NCI-H187 (cell line): ENCODE measurements around the gene RNF34.
"Not testable (repeated sequence)": the region's sequence is repeated elsewhere in the genome, so short reads cannot be mapped to it uniquely, and the experiment has no call there.

ENCODE experiments used
- DNase-seq, 2 experiments: peaks; one replicate each; lab custom pipeline; 2025; lab: John Stamatoyannopoulos, UW

RNF34 gene, protein sequence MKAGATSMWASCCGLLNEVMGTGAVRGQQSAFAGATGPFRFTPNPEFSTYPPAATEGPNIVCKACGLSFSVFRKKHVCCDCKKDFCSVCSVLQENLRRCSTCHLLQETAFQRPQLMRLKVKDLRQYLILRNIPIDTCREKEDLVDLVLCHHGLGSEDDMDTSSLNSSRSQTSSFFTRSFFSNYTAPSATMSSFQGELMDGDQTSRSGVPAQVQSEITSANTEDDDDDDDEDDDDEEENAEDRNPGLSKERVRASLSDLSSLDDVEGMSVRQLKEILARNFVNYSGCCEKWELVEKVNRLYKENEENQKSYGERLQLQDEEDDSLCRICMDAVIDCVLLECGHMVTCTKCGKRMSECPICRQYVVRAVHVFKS

GRCh38 chr12:121399391-121400331, at the start of gene RNF34:
Gene RNF34 (plus strand): TSS chr12:121400118. CDS start chr12:121400213, 95 bp downstream.
- DNase-seq, result peak; percentile 97 to 99

DNA sequence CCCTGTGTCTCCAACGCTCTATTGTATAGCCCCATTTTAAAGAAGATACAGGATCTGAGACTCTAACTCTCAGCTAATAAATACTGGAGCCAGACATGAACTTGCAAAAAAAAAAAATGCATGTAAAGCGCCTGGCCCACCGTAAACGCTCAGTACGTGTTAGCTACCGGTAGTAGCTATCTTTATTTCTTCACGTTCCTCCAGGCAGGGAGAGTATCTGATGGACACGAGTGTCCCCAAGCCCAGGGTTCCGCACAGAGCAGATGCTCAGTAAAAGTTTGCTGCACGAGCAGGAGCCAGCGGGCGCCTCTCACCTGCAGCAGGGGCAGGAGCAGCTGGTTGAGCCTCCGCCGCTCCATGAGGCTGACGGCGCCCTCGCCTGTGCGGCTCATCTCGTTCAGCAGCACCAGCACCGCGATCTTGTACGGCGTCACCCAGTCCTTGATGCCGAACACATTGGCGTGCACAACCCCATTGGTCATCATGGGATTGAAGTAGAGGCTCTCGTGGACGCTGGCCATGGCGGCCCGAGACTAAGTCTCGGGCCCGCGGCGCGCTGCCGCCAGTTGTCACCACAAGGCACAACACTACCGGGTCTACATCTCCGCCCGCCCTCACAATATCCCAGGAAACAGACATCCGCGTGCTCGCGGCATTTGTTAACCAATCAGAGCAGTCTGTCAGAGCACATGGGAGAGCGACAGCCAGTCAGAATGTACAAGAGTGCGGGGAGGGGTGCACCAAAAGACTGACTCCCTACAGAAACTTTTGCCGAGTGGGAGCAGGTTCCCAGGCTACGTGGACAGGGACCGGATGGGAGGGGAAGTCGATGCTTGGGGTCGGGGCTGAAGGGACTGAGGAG, 47.9 kb upstream of the RNF34 start, which contains the start of gene ANAPC5:
TSS of gene ANAPC5 (minus strand) at position 592 of the 862 bp plus-strand sequence. CDS start at position 521, 71 bp downstream.
- DNase-seq, result peak; percentile 98

GRCh38 chr12:121352682-121353018, 47.3 kb upstream of the RNF34 start:
- DNase-seq, result no peak

DNA sequence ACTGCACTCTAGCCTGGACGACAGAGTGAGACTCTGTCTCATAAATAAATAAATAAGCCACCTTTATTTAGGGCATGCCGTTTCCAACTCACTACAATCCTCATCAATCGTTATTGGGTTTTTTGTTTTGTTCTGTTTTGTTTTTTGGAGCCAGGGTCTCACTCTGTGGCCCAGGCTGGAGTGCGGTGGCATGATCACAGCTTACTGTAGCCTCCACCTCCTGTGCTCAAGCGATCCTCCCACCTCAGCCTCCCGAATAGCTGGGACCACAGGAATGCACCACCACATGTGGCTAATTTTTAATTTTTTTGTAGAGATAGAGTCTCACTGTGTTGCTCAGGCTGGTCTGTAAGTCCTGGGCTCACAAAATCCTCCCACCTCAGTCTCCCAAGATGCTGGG, 44.1 kb upstream of the RNF34 start:
- no peak for DNase-seq

DNA sequence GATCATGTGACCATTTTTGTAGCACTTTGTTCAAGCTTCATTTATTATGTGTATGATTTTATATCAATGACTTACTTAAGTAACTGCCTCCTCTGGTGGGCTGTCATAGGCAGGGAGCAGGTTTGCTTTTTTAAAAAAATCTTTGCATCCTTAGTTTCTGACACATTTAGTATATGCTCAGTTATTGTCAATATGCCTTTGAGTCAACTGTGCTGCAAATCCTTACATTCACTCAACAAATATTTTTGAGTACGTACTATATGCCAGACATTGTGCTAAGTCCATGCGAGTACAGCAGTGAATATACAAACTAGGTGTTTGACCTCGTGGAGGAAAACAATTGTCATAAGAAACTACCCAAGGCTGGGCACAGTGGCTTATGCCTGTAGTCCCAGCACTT, 43.3 kb upstream of the RNF34 start:
- no peak for DNase-seq

- DNase-seq, result no peak
Observed at GRCh38 chr12:121357331-121357730, 42.6 kb upstream of the RNF34 start.

- no peak for DNase-seq
Observed at GRCh38 chr12:121358073-121358472, 41.8 kb upstream of the RNF34 start.

DNA sequence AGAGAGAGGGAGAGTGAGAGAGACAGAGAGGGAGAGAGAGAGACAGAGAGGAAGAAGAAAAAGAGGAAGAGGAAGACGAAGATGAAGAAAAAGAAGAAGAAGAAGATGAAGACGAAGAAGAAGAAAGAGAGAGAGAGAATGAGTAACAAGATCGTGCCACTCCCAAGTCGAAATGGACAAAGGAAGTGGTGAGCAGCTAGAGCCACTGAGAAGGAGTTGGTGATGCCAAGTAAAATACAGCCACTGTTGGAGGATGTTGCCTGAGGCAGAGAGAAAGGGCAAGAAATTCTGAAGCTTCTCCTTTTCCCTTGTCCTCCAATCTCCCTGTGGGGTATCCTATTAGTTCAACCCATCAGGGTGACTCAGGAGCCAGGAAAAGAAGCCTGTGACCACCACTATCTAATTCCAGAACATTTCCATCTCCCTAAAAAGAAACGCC, 35.2 kb upstream of the RNF34 start:
- no peak for DNase-seq

- no peak for DNase-seq
Observed at GRCh38 chr12:121365416-121366062, 34.4 kb upstream of the RNF34 start.

- no peak for DNase-seq
Observed at GRCh38 chr12:121366063-121366459, 33.9 kb upstream of the RNF34 start.

DNA sequence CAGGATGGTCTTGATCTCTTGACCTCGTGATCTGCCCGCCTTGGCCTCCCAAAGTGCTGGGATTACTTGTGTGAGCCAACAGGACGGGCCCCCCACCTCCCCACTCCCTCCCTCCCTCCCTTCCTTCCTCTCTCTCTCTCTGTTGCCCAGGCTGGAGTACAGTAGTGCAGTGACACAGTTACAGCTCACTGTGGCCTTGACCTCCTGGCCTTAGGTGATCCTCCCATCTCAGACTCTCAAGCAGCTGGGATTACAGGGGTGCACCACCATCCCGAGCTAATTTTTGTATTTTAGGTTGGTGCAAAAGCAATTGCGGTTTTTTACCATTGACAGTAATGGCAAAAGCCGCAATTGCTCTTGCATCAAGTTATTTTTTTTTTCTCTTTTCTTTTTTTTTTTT, 28.5 kb upstream of the RNF34 start:
- no peak for DNase-seq

DNA sequence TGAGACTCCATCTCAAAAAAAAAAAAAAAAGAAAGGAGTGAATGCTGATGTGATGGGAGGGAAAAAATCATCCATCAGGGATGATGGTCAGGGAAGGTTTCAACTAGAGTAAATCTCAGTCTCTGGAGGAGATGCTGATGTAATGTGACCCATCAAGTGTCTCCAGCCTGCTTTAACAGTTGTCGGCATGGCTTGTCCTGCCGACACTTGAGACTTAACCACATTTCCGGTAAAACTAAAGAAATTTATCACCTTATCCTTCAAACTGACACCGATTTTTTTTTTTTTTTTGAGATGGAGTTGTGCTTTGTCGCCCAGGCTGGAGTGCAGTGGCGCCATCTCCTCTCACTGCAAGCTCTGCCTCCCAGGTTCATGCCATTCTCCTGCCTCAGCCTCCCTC, 26.2 kb upstream of the RNF34 start:
- no peak for DNase-seq

DNA sequence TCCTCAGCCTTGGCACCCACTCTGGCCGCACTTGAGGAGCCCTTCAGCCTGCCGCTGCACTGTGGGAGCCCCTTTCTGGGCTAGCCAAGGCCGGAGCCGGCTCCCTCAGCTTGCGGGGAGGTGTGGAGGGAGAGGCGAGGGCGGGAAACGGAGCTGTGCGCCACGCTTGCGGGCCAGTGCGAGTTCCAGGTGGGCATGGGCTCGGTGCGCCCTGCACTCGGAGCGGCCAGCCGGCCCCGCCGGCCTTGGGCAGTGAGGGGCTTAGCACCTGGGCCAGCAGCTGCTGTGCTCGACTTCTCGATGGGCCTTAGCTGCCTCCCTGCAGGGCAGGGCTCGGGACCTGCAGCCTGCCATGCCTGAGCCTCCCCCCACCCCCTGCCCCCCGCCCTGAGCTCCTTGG, 25.6 kb upstream of the RNF34 start:
- DNase-seq, result not testable (repeated sequence)

- not testable (repeated sequence) for DNase-seq
Observed at GRCh38 chr12:121374945-121375584, 24.9 kb upstream of the RNF34 start.

DNA sequence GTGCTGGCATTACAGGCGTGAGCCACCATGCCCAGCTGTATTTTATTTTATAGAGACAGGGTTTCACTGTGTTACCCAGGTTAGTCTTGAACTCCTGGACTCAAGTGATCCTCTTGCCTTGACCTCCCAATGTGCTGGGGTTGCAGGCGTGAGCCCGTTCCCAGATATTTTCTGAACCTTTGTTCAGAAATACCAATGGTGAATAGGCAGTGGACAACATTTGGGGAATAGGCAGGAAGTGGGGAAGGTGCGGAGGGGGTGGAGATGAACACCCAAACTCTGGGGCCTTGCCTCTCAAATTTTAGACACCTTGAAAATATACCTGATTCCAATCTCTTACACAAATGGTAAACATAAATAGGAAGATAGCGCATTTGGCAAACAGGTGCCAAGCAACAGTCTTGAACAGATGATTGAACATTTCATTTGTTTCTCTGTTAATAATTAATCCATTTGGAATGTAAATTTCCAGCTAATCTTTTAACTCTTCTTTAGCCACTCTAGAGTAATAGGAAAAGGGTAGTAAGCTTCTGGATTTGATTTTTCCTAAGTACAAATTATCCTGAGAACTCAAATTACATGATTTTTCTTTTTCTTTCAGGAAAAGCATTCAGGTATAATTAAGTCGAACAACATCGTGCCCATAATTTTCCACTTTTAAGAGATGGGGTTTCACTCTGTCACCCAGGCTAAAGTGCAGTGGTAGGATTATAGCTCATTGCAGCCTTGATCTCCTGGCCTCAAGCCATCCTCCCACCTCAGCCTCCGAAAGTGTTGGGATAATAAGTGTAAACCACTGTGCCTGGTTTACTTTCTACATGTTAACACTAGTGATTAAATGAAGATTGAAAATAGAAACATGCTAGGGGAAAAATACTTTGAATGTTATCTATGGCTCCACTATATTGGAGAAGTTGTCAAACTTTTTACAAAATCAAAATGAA, 22.9 kb upstream of the RNF34 start:
- no peak for DNase-seq

DNA sequence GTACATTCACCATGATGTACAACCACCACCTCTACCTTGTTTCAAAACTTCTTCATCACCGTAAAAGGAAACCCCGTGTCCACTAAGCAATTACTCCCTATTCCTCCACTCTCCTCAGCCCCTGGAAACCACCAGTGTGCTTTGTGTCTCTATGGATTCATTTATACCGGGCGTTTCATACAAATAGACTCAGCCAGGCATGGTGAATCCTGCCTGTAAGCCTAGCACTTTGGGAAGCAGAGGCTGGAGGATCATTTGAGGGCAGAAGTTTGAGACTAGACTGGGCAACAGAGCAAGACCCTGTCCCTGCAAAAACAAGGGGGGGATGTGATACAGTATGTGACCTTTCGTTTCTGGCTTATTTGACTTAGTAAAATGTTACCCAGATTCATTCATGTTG, 21.2 kb upstream of the RNF34 start:
- no peak for DNase-seq

- no peak for DNase-seq
Observed at GRCh38 chr12:121379945-121380344, 20.0 kb upstream of the RNF34 start.

- DNase-seq, result no peak
Observed at GRCh38 chr12:121383601-121384021, 16.3 kb upstream of the RNF34 start.

DNA sequence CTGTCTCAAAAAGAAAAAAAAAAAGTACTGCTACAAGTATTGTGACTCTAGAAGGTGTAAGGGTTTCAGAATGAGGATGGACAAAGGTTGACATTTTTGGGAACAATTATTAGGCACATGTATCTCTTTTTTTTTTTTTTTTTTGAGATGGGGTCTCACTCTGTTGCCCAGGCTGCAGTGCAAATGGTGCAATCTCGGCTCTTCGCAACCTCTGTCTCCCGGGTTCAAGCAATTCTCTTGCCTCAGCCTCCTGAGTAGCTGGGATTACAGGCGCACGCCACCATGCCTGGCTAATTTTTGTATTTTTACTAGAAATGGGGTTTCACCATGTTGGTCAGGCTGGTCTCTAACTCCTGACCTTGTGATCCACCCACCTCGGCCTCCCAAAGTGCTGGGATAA, 15.0 kb upstream of the RNF34 start:
- DNase-seq, result not testable (repeated sequence)
